Measurements from ENCODE around the gene C3orf20.

The C3orf20 gene

DNA sequence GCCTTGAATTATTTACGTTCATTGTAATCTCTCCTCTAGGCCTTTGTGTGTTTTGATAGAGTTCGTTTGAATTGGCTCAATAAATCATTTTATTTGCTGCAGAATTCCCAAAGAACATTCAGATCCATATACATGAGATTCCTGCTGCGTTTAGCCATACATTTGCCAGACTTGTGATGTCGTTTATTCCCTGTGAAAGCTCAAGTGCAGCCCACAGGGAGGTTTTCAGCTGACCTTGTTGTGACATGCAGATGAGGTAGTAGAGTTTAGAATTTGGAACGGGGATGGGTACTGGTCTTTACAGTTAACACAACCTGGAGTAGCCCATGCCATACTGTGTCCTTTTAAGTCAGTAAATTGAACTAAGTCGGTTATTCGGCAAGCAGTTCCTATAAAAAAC, at the start of gene C3orf20:
Gene C3orf20, plus strand, starts transcription at position 301 of the 400 bp plus-strand sequence. CDS start 7,573 bp downstream, outside the sequence.
- DNase-seq (ENCODE audit: low spot score) = no peak

DNA sequence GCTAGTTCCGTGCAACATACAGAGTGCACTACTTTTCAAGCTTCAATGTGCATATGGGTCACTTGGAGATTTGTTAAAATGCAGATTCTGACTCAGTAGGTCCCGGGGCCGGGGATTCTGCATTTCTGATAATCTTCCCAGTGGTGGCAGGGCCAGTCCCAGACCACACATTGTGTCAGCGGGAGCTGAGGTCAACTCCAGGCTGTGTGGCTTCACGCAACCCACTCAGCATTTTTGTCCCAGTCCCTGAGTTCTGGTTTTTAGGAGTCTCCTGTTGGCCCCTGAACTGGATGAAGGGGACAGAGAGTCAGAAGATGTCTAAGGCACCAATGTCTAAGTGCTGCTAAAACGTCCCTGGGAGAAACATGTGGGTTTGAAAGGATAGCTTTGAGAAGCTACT, 49.5 kb upstream of the C3orf20 start:
- DNase-seq (ENCODE audit: low spot score) = no peak

DNA sequence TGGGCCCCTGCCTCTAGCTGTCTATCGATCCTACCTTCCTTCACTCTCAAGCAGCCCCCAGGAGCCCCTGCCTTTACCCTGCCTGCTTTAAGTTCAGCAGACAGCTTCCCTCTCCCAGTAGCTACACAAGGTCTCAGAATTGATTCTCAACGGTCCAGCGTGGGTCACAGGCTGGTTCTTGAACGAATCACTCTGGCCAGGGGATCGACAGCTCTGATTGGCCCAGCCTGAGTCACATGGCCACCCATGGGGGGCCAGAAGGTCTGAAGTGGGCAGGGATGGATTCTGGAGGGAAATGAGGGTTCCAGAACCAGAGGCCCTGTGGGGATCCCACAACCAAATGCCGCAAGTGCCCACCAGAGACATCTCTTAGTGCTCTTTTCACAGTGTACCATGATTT, 47.1 kb upstream of the C3orf20 start:
- DNase-seq (ENCODE audit: low spot score) = no peak

DNA sequence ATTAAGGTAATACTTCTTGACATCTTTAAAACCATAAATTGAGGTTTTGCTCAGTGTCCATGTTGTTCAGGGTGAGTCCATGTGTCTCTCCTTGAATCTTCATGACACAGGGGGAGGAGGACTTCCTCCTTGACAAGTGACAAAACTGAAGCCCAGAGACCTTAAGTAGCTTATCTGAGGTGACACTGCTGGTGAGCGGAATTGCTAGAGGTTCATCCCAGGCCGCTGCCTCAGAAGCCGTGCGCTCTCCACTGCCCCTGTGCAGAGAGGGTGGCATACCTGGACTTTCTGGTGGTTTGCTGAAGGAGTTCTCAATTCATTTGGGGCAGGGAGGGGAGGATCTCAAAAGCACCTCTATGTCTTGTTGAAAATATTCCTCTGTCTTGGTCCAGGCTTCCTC, 46.5 kb upstream of the C3orf20 start:
- no peak for DNase-seq (ENCODE audit: low spot score)

DNA sequence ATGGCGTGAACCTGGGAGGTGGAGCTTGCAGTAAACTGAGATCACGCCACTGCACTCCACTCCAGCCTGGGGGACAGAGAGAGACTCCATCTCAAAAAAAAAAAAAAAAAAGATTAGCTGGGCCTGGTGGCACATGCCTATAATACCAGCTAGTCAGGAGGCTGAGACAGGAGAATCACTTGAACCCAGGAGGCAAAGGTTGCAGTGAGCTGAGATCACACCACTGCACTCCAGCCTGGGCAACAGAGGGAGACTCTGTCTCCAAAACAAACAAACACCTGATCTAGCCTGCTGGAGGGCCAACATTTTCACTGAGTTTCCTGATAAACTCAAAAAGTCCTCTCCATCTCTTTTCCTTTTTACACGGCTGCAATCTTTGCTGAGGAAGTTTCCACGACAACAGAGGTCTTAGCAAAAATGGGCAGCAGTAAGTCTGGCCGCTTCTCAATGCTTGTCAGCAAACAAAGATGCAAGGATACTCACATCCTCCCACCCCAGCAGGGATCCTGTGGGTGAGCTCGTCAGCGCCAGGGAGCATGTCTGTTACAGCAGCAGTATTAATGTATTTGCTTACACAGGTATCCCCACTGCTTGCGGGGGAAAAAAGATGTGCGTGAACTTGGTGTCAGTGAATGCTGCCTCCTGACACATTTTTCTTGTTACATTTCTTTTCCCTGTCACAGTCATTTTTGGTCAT, 44.4 kb upstream of the C3orf20 start:
- DNase-seq (ENCODE audit: low spot score) = no peak

DNA sequence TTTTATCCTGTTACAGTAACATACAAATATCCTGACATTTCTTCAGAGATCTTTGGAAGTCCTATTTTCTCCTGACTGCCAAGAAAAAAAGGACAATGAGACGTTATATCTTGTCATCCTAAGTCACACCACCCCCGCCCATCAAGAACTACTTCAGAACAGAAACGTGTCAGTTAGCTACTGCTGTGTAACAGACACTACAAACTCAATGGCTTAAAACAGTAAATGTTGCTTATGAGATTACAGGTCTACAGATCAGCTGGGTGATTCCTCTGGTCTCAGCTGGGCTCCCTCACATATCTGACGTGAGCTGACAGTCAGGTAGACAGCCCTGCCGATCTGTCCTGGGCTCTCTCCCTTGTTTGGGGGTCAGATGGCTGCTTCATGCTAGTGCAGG, 43.8 kb upstream of the C3orf20 start:
- no peak for DNase-seq (ENCODE audit: low spot score)

DNA sequence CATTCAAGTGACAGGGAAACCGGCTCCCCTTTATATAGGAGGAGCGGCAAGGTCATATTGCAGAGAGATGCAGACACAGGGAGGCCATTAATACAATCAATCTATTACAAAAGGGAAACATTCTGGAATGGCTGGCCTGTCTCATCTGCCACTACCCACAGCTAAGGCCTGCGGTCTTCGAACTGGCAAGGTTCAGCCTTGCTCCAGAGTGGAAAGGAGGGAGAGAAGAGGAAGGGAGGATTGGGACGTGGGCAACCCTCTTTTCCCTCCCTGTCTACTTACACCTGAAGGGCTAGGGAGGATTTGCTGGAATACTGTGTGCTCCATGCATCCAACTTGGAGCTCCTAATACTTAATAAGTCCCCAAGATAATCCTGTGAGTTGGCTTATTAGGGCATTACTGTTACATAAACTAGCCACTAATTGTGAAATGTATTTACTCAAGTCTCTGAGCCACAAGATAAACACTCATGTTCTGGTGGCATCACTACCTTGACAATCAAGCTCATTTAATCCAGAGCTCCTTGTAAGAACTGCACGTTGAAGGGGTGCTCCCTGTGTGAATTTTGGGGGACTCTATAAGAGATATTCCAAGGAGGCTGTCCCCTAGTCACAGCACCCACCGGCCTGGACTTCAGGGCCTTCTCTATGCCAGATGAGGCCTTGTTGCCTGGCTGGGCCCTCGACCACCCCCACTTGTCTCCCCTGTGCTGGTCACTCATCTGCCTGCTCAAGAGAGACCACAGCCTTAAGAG, 43.1 kb upstream of the C3orf20 start:
- DNase-seq (ENCODE audit: low spot score) = no peak

DNA sequence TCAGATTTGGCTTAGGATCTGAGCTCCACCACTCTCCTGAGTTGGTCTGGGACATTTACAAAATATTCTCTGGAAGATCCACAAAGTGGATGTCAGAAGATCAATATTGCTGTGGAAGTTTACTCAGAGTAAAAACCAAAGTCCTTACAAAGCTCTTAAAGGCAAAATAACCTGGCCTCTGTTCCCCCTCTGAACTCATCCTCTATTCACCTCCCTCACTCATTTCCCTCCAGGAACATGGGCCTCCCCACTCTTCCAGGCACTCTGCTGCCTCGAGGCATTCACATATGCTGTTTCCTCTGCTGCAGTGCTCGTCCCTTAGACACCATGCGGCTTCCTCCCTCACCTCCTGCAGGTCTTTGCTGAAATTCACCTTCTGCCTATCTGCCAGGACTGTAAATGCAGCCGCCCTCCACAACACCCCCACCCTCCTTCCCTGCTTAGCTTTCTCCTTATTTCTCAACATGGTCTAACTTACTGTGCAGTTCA, 42.5 kb upstream of the C3orf20 start:
- DNase-seq (ENCODE audit: low spot score) = no peak

DNA sequence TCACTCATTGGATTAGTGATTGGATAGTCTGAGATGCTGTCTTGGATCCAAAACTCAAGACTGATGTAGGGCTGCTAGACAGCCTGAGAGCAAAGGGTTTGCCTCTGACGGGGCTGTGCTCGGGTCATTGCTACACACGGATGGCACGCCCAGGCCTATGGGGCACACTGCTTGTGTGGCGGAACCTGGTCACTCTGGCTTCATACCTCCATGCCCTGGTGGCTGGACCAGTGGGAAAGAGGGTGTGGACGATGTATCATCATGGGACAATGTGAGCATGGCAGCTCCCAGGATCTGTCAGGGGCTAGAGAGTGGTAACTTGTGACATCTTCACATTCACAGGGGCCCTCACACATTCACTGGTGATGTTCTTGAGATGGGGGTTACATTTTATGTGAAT, 41.5 kb upstream of the C3orf20 start:
- DNase-seq (ENCODE audit: low spot score) = no peak

DNA sequence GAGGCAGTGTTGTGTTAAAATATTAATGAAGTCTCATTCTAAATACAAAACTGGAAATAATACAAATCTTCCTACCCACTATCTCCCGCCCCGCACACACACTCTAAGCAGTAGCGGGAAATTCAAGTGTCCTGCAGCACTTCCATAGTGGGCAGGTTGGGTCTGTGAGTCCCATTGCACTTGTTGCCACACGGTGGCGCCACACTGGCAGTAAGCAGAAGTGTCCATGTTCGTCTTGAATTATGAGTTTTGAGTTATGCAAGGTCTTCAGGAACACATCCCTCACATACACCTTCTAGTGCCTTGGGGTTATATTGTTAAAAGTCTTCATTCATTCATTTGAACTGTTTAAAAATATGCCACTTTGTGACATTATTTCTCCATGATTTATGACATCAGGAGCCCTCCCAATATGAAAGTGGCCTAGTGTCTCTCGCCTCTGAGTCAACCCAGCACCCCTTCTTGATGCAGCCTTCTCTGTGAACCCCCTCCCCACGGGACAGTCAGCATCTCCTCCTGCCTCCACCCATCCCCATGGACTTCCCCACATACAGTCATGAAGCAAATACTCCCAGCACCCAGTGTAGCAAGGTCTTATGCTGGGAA, 41.0 kb upstream of the C3orf20 start:
- DNase-seq (ENCODE audit: low spot score) = peak; percentile 43

DNA sequence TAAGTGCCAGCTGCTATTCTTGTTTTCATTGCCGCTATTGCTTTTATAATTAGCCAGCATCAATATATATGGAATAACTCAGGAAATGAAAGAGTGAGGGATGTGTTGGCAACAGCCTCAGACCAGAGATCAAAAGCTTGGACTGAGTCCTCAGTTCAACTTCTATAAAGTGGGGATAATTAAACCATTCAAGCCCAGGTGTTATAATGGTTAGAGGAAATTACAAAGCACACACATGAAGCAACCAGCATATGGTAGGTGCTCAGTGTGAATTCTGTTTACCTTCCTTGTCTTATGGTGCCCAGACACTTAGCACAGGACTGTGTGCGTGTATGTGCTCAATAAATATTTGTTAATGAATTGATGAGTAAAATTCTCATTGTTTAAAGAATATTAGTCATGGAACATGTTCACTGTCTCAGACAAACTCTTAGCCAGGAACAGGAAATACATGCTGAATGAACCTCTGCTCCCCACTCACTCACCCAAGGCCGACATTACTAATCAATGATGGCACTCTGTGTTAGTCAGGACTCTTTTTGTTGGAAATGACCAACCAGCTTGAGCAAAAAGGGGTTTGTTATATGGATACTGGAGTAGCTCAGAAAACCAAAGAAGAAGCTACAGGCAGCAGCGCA, 40.1 kb upstream of the C3orf20 start:
- DNase-seq (ENCODE audit: low spot score) = no peak

DNA sequence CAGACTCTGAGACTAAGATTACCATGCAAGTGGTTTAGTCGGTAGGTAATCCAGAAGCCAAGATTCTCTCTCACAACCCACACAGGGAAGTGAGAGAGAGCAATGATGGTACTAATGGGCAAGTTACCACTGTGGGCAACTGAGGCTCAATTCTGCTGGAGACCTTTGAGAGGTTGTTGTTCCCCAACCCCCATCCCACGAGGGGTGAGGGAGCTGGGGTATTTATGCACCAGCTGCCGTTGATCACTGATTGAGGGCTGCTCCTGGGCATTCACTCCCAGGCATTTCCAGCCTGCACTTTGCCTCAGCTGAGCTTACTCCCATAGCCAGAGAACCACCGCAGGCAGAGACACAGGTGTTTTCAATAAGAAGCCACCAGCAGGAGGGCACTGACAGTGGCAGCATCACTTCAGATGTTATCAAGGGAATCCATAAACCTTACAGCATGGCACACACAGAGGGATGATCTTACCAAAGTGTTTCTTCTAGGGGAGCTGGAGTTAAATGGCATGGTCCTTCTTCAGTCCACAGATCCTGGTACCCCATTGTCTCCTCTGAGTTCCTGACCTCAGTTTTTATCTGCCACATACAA, 38.3 kb upstream of the C3orf20 start:
- DNase-seq (ENCODE audit: low spot score) = no peak

DNA sequence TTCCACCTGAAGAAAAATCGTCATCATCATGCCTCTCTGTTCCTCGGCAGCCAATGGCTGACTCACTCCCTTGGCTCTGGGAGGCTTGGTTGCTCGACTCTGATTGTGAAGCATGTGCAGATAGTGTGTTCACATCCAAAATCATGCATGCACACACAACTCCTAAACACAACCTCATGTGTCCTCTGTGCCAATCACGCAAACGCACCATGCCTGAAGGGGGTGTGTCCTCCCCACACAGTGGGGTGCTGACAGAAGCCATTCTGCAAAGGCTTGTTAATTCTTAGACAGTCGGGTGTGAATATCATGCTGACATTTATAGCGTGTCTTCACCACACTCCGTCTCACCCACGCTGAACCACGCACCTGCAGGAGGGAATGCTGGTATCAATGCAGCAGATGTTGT, 34.8 kb upstream of the C3orf20 start:
- no peak for DNase-seq (ENCODE audit: low spot score)

DNA sequence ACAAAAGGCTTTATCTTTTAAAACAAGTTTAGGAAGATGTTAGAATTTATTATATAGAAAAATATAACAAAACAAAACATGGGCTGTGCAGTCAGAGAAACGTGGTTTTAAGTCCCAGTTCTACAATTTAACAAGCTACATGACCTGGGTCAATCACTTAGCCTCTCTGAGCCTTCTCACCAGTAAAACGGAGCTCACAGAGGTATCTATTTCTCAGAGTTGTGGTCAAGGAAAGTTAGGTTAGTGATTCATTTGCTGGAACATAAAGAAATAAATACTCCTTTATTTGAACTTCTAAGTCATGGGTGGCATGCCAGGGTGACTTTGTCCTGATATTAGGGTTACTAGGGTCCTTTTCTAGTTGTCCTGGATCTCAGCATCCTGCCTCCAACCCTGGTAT, 34.2 kb upstream of the C3orf20 start:
- DNase-seq (ENCODE audit: low spot score) = no peak

DNA sequence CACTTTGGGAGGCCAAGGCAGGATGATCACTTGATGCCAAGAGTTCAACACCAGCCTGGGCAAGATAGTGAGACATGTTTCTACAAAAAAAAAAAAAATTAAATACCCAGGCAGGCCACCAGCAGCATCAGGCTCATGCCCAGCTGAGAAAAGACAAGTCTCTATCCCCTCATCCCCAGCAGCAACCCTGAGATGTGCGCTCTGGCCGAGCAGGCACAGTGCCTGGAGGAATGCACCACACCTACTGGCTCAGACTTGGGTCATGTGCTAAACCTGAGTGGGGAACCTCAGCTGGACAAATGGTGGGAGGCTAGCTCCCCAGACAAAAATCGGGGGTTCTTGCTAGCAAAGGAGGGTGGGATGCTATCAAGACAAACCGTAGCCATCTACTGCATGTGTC, 33.6 kb upstream of the C3orf20 start:
- DNase-seq (ENCODE audit: low spot score) = no peak

DNA sequence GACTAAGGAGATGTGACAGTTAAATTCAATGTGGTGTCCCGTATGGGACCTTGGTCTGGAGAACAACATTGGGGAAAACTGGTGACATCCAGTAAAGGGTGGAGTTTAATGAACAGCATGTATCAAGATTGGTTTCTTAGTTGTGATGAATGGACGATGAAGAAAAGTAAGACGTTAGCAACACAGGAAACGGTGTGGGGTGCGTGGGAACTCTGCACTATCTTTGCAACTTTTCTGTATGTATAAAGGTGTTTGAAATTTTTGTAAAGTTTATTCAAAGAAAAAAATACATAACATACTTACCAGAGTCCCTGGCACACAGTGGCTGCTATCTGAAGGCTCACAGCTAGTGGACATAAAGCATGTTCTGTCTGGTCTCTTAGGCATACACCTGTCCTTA, 29.5 kb upstream of the C3orf20 start:
- no peak for DNase-seq (ENCODE audit: low spot score)

DNA sequence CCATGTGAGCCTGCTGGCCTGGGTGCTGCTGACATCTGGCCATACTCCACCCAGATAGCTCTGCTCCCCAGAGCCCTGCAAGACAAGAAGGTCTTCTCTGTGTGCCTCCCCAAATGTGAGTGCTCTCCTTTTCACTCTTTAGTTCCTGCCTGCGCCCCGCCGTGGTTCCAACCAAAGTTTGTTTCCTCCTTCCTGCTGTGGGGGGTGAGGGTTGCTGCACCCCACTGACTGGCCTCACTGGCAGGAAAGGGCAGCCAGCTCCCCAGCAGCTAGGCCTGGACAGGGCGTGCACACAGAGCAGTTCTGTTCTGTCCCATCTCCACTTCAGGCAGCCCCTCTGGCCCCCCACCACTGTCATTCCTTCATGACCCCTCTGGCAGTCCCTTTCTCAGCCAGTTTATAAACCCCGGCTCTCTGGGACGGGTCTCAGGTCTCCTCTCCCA, 28.8 kb upstream of the C3orf20 start:
- DNase-seq (ENCODE audit: low spot score) = no peak

DNA sequence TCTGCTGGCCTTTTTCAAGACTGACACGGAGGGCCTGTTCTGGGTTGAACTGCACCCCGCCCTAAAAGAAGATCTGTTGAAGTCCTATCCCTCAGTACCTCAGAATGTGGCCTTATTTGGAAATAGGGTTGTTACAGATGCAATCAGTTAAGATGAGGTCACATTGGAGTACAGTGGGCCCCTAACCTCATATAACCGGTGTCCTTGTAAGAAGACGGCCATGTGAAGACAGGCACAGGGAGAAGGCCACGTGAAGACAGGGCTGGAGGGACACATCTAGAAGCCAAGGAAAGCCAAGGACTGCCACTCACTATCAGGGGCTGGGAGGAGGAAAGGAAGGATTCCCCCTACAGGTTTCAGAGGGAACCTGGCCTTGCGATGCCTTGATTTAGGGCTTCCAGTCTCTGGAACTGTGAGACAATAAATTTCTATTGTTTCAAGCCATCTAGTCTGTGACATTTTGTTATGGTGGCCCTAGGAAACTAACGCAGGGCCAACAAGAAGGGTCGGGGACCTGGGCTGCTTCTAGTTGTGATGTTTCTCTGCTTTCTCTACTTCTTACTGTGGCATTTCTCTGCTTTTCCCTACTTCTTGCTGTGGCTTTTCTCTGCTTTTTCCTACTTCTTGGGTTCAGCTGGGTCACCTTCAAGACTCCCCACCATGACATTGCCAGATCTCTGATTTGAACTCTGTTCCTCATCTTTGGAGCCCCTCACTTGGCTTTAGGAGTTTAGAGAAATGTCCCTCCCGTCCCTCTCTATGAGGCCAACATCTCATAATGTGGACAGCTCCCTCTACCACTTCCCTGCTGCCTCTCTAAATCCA, 28.1 kb upstream of the C3orf20 start:
- no peak for DNase-seq (ENCODE audit: low spot score)

DNA sequence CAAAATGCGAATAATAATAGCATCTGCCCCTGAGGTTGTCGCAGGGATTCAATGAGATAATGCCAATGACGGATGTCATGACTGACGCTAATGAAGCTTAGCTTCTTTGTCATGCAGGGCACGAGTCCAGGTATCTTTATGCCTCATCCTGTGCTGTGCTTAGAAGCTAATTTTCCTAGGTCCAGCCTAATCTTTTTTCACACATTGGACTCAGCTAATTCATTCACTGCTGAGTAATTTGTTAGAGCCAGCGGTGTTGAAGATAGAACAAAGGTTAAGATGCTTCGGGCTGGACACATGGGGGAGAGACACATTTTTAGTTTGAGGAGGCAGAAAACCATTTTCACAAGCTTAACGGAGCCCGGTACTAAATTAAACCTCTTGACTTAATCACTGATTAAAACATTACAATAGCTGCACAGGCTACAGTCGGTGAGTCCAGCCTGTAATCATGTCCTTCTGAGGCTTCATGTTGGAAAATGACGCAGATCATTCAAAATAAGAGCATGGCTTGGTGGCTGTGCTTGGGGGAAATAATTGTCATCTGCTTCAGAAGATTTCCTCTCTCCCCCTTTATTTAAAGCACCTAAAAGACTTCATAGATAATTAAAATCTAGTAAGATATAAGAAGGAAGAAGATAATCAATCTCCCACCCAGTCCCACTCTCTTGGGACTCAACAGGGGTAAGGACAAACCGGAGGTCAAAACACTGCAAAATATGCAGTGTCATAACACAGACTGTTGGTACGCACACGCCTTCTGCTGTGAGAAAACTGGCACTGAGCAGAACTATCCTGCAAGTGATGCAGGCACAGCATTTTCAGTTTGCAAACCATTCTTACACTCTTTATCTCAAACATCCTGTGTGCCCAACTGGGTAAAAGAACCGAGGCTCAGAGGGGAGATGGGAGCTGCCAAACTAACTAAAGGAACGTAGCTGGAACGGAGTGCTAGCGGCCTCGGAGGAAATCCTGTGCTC, 26.7 kb upstream of the C3orf20 start:
- no peak for DNase-seq (ENCODE audit: low spot score)

DNA sequence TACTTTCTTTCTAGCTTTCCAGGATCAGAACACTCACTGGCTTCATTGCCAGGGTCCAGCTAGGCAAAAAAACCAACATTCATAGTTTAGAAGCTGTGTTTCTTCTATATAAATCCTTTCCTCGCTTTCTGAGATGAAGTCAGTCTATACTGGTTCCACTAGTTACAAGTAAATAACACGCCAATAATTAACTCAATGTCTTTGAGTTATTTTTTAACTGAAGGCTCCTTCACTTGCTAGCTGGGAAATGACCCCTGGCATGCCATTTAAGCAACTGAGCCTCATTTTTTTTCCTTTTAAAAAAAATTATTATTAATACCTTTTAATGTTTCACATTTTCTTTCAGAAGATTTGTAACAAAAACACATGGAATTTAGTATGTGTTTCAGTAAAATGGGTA, 25.5 kb upstream of the C3orf20 start:
- DNase-seq (ENCODE audit: low spot score) = no peak

Data from AG08396 (cell line).